A549 (cell line): ENCODE data around the gene TIMM50. TPM values are rescaled to one million over a fixed set of nuclear protein-coding genes. Genes with fewer than 3 reads are reported as not detected.

ENCODE experiments used
- ATAC-seq, 2 experiments: fragments of 200-7000 bp in 1 of 2; fragments of >200 bp in 1 of 2; cut with Nextera tagmentation in 1 of 2; cut with Tn5 transposase in 1 of 2; 3 replicates each; pipeline versions ENCODE4 v1.8.0 to v1.9.1; 2018 to 2020; ENCODE audit warnings: mild to moderate bottlenecking in 1 of 2, moderate library complexity in 1 of 2
- CTCF ChIA-PET: fragments of 300-600 bp; sonication (Branson Sonifier 250); formaldehyde crosslinking; extraction: SDS; loops from one replicate; lab custom pipeline; 2021; ENCODE audit warnings: antibody characterized with exemption, inconsistent platforms; lab: Yijun Ruan, JAX
- POLR2A ChIA-PET: fragments of 350-600 bp; formaldehyde crosslinking; extraction: SDS; loops from one replicate; lab custom pipeline; 2021; ENCODE audit warnings: antibody characterized with exemption, inconsistent platforms; lab: Yijun Ruan, JAX
- DNase-seq, 2 experiments: peaks; one replicate each; pipeline versions ENCODE4 v3.0.0 to v3.0.0-alpha.2; 2011 to 2016; ENCODE audit warnings: low read depth in 1 of 2, low spot score in 1 of 2
- FAIRE-seq: peaks from 2 replicates; lab custom pipeline; 2011; peaks lifted over from hg19 to GRCh38; lab: Jason Lieb, UNC
- H3K27ac ChIP-seq, 2 experiments: fragments of >200 bp; sonication (Bioruptor Twin); formaldehyde crosslinking; 3 replicates each; pipeline ENCODE4 v1.5.1; 2016 to 2017
- H3K4me1 ChIP-seq: fragments of >200 bp; sonication (Bioruptor Twin); formaldehyde crosslinking; 3 replicates; pipeline ENCODE4 v1.6.1; 2016
- H3K4me2 ChIP-seq: fragments of >200 bp; sonication (Bioruptor Twin); formaldehyde crosslinking; 3 replicates; pipeline ENCODE4 v1.6.1; 2016
- H3K4me3 ChIP-seq: fragments of >200 bp; sonication (Bioruptor Twin); formaldehyde crosslinking; 3 replicates; pipeline ENCODE4 v1.5.1; 2016
- H3K9me3 ChIP-seq: fragments of >200 bp; sonication (Bioruptor Twin); formaldehyde crosslinking; 3 replicates; pipeline ENCODE4 v1.6.1; 2016
- BCL3 ChIP-seq: fragments of >200 bp; sonication (Bioruptor Twin); formaldehyde crosslinking; IDR thresholded peaks from 3 replicates; pipeline ENCODE4 v1.6.1; 2016
- CBX8 ChIP-seq: fragments of 200-600 bp; sonication (generic); IDR thresholded peaks from 2 replicates; pipeline ENCODE4 v1.6.1; 2016
- FOXS1 ChIP-seq: fragments of 250-450 bp; sonication (Bioruptor Pico); IDR thresholded peaks from 2 replicates; pipeline ENCODE4 v1.5.0; 2020; ENCODE audit warnings: mild to moderate bottlenecking, moderate library complexity
- HDAC2 ChIP-seq: fragments of 200-600 bp; sonication (generic); IDR thresholded peaks from 2 replicates; pipeline ENCODE4 v1.6.1; 2016
- HOXA7 ChIP-seq: fragments of 250-450 bp; sonication (Bioruptor Pico); IDR thresholded peaks from 2 replicates; pipeline ENCODE4 v1.5.0; 2020; ENCODE audit warnings: mild to moderate bottlenecking, moderate library complexity
- HOXB13 ChIP-seq: fragments of 250-450 bp; sonication (Bioruptor Pico); IDR thresholded peaks from 2 replicates; pipeline ENCODE4 v1.5.0; 2020; ENCODE audit warnings: low read depth, mild to moderate bottlenecking, moderate library complexity
- KDM1A ChIP-seq: fragments of 200-600 bp; sonication (generic); IDR thresholded peaks from 2 replicates; pipeline ENCODE4 v1.6.1; 2016; ENCODE audit warnings: low read depth, mild to moderate bottlenecking
- NPAS2 ChIP-seq: fragments of 250-450 bp; sonication (Bioruptor Pico); IDR thresholded peaks from 2 replicates; pipeline ENCODE4 v1.8.0; 2022; ENCODE audit warnings: mild to moderate bottlenecking, moderate library complexity, borderline replicate concordance
- NR3C1 ChIP-seq: fragments of >200 bp; sonication (Bioruptor Twin); formaldehyde crosslinking; IDR thresholded peaks from 3 replicates; pipeline ENCODE4 v1.6.1; 2017
- PBX3 ChIP-seq: IDR thresholded peaks from 2 replicates; pipeline ENCODE4 v1.6.1; 2012
- PHF8 ChIP-seq: fragments of 200-600 bp; sonication (generic); IDR thresholded peaks from 2 replicates; pipeline ENCODE4 v1.6.1; 2016; ENCODE audit warnings: low read depth, mild to moderate bottlenecking, antibody characterized with exemption, moderate library complexity, borderline replicate concordance
- REST ChIP-seq: fragments of 200-600 bp; sonication (generic); IDR thresholded peaks from 2 replicates; pipeline ENCODE4 v1.6.1; 2016; ENCODE audit warnings: antibody characterized with exemption, mild to moderate bottlenecking, moderate library complexity
- TP53 ChIP-seq: fragments of 250-450 bp; sonication (Bioruptor Pico); IDR thresholded peaks from 2 replicates; pipeline ENCODE4 v1.5.0; 2021; ENCODE audit warnings: mild to moderate bottlenecking, moderate library complexity
- USF2 ChIP-seq: fragments of 450-650 bp; IDR thresholded peaks from 2 replicates; pipeline ENCODE4 v1.6.1; 2014; ENCODE audit warnings: antibody characterized with exemption
- WGBS: methylation state at CpG from one replicate; pipeline ENCODE4 v1.1.6; 2017; ENCODE audit errors: missing lambda C conversion rate; 5-methylcytosine and 5-hydroxymethylcytosine counted together
- polyA plus RNA-seq, 4 experiments: library from polyadenylated mRNA; depleted of rRNA in 3 of 4; stranded (reverse); fragments of >200 nt; fragmentation: RNase III in 1 of 4; extraction: RNeasy Plus Mini Kit Qiagen cat#74134 plus additional on column Dnase treatment in 1 of 4; gene quantifications; 2 replicates in 3 of 4; 3 replicates in 1 of 4; pipeline ENCODE4 v1.2.3, GENCODE V29; 2011 to 2017

Gene TIMM50
- polyA plus RNA-seq, 2 of the 4 experiments (the other 2 are of a cell fraction) = 204 to 234 TPM

- no peak for TF ChIP-seq BCL3
- TF ChIP-seq FOXS1 (CRISPR knock-in tag) = no peak
Measured at GRCh38 chr19:39518975-39519374, 38.3 kb downstream of the TIMM50 start (continued).

GRCh38 chr19:39520541-39521484 lies 40.2 kb downstream of the TIMM50 start:
- 74% methylated on average over 8 of the region's 8 CpGs for WGBS
- no peak for DNase-seq
- H3K4me1 ChIP-seq = peaks cover 5% of the 10 kb centered on the region; the same call in 2 of the 3 replicates
- no peaks in the 10 kb centered on the region for H3K9me3 ChIP-seq
- ChIA-PET POLR2A (interaction anchor here (0.6 to 1.1 kb wide), 3 partner anchors 8 to 40 kb away, joined by 3 to 8 read pairs (median 5); partner anchors contain the start of gene TIMM50), CTCF (interaction anchor here (0.7 to 17.0 kb wide), 8 partner anchors 9 to 109 kb away, joined by 3 to 257 read pairs (median 8); partner anchors contain the start of genes EID2B and RPS16)
- FAIRE-seq = peak; percentile 36
- H3K4me3 ChIP-seq = no peak overlapping the region
- H3K4me2 ChIP-seq = no peak overlapping the region
- TF ChIP-seq KDM1A = no peak
- no peak for TF ChIP-seq HDAC2
- no peak for TF ChIP-seq REST
- no peak for TF ChIP-seq PHF8
- no peak for TF ChIP-seq NPAS2
- TF ChIP-seq USF2 = no peak
- TF ChIP-seq FOXS1 (CRISPR knock-in tag) = no peak
- TF ChIP-seq PBX3 = no peak
- no peak for TF ChIP-seq HOXA7 (CRISPR knock-in tag)
- no peak for TF ChIP-seq CBX8
- no peak for TF ChIP-seq TP53
- ATAC-seq = no peak
- H3K27ac ChIP-seq = no peak overlapping the region

- ATAC-seq (no peak; a peak in 1 of 6 replicates), DNase-seq (no peak), FAIRE-seq (no peak)
- CTCF ChIA-PET = interaction anchor here (0.9 to 14.2 kb wide), 9 partner anchors 9 to 147 kb away, joined by 3 to 259 read pairs (median 12); partner anchors contain the start of genes DLL3, EID2, EID2B and SELENOV
- POLR2A ChIA-PET = interaction anchor here (1.5 kb wide), 1 partner anchor 89 kb away, joined by 5 read pairs; the partner anchor contains the start of gene RPS16
- Histone ChIP-seq H3K27ac (no peak overlapping the region), H3K9me3 (no peaks in the 10 kb centered on the region), H3K4me2 (no peak overlapping the region), H3K4me1 (peaks cover 5% of the 10 kb centered on the region; the same call in 2 of the 3 replicates), H3K4me3 (no peak overlapping the region)
- 84% methylated on average over 8 of the region's 8 CpGs for WGBS
- TF ChIP-seq NR3C1 (no peak), HOXB13 (CRISPR knock-in tag) (no peak), PHF8 (no peak), KDM1A (no peak)
Measured at GRCh38 chr19:39524495-39524894, 43.9 kb downstream of the TIMM50 start.
